Chondrocyte (in vitro differentiated cells): ENCODE results near the gene ATP2A1. TPM values are rescaled to one million over a fixed set of nuclear protein-coding genes. Genes with fewer than 3 reads are reported as not detected.
"Not testable (repeated sequence)": the region's sequence is repeated elsewhere in the genome, so short reads cannot be mapped to it uniquely, and the experiment has no call there.

ENCODE experiments used
- DNase-seq: peaks from one replicate; pipeline ENCODE4 v3.0.0; 2021; ENCODE audit warnings: mixed read lengths, low spot score
- H3K27ac Mint-ChIP-seq: one replicate; pipeline ENCODE4 v1.8.0; 2021; ENCODE audit warnings: mild to moderate bottlenecking, moderate library complexity, mixed read lengths; ENCODE audit not compliant: unreplicated experiment
- H3K27me3 Mint-ChIP-seq: 2 replicates; pipeline ENCODE4 v1.8.0; 2021; ENCODE audit warnings: low read depth, mixed read lengths
- H3K36me3 Mint-ChIP-seq: 2 replicates; pipeline ENCODE4 v1.8.0; 2021; ENCODE audit warnings: low read depth, mixed read lengths
- H3K4me1 Mint-ChIP-seq: 2 replicates; pipeline ENCODE4 v1.8.0; 2021; ENCODE audit warnings: low read depth, mild to moderate bottlenecking, mixed read lengths
- H3K4me3 Mint-ChIP-seq: one replicate; pipeline ENCODE4 v1.8.0; 2021; ENCODE audit warnings: mild to moderate bottlenecking, moderate library complexity, mixed read lengths; ENCODE audit not compliant: unreplicated experiment
- H3K9me3 Mint-ChIP-seq: 2 replicates; pipeline ENCODE4 v1.8.0; 2021; ENCODE audit warnings: low read depth, mixed read lengths
- total RNA-seq: library from RNA; stranded (reverse); gene quantifications from 3 replicates; pipeline ENCODE4 v1.2.1, GENCODE V29; 2021
- TF ChIP-seq, protein P1 (sequence below): fragments of 200-600 bp; sonication (generic); IDR thresholded peaks from 2 replicates; pipeline ENCODE4 v1.5.0; 2021; ENCODE audit warnings: antibody characterized with exemption, mild to moderate bottlenecking, moderate library complexity

Gene ATP2A1
- total RNA-seq, 1 donor from 2014 or later = 0.42 TPM

DNA sequence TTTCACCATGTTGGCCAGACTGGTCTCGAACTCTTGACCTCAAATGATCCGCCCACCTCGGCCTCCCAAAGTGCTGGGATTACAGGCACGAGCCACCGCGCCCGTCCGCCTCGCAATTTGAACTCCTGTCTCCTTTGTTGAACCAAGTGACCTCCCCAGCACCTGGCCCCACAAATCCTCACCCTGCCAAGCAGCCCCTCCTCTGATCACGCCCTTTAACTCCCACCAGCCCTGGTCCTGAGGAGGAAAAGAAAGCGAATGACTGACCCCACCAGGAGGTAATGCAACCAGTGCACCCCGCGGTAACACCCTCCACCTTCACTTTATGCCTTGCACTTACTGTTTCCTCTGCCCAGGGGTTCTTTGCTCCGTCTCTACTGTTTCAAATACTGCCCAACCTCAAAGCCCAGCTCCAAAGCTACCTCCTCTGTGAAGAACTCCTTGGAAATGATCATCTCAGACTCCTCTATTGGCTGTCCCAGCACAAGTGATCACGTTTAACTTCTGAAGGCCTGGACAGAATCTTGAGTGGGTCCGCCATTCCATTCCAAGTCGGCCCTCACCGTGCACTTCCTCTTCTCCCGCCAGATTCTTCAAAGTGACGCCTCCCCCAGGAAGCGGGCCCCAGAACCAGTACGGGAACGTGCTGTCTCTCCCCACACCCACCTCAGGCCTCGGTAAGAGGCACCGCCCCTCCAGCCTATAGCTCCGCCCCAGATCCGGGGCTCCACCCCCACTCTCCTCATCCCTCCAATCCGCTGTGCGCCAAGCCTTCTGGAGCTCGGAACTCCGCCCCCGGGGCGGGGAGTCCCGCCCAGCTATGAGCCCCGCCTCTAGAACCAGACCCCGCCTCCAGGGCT, 57.9 kb downstream of the ATP2A1 start:
- Mint-ChIP-seq H3K9me3 (no peaks in the 10 kb centered on the region), H3K4me3 (peak overlapping the region; percentile 11), H3K27me3 (peaks cover 8% of the 10 kb centered on the region), H3K36me3 (peaks cover 2% of the 10 kb centered on the region), H3K27ac (no peak overlapping the region), H3K4me1 (no peaks in the 10 kb centered on the region)
- TF ChIP-seq, protein P1, sequence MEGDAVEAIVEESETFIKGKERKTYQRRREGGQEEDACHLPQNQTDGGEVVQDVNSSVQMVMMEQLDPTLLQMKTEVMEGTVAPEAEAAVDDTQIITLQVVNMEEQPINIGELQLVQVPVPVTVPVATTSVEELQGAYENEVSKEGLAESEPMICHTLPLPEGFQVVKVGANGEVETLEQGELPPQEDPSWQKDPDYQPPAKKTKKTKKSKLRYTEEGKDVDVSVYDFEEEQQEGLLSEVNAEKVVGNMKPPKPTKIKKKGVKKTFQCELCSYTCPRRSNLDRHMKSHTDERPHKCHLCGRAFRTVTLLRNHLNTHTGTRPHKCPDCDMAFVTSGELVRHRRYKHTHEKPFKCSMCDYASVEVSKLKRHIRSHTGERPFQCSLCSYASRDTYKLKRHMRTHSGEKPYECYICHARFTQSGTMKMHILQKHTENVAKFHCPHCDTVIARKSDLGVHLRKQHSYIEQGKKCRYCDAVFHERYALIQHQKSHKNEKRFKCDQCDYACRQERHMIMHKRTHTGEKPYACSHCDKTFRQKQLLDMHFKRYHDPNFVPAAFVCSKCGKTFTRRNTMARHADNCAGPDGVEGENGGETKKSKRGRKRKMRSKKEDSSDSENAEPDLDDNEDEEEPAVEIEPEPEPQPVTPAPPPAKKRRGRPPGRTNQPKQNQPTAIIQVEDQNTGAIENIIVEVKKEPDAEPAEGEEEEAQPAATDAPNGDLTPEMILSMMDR = no peak
- DNase-seq = no peak

DNA sequence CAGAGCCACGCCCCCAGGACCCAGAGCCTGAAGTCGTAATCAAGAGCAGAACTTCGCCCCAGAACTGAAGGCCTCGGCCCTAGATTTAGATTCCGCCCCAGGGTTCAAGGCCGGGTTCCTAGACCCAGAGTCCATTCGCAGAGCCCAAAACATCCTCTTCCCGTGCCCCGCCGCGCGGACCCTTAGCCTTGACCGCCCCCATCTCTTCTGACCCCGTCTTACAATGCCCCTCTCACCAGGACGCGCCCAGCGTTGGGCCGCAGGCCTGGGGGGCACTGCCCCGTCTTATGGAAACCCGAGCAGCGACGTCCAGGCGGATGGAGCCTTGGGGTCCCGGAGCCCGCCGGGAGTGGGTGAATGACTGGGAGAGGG, 58.5 kb downstream of the ATP2A1 start:
- peaks cover 8% of the 10 kb centered on the region for H3K27me3 Mint-ChIP-seq
- no peak overlapping the region for H3K4me3 Mint-ChIP-seq
- no peaks in the 10 kb centered on the region for H3K9me3 Mint-ChIP-seq
- TF ChIP-seq, protein P1 = no peak
- H3K36me3 Mint-ChIP-seq = peaks cover 2% of the 10 kb centered on the region
- no peak for DNase-seq
- no peak overlapping the region for H3K27ac Mint-ChIP-seq
- no peaks in the 10 kb centered on the region for H3K4me1 Mint-ChIP-seq

DNA sequence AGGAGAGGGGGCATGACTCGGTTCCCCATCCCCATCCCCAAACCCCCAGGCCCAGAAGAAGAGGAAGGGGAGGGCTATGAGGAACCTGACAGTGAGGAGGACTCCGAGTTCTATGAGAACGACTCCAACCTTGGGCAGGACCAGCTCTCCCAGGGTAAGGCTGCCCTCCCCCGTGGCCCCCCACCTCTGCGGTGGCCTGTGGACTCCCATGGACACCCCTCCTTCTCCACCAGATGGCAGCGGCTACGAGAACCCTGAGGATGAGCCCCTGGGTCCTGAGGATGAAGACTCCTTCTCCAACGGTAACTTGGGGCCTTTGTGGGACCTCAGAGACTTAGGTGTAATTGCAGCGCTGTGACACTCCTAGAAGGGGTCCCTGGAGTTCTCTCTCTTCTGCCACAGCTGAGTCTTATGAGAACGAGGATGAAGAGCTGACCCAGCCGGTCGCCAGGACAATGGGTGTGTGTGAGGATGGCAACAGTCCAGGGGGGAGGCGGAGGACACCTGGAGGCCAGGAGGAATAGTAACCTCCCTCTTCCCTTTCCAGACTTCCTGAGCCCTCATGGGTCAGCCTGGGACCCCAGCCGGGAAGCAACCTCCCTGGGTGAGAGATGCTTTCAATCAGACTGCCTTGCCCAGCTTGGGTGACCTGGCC, 59.1 kb downstream of the ATP2A1 start:
- H3K27me3 Mint-ChIP-seq = peaks cover 8% of the 10 kb centered on the region
- H3K9me3 Mint-ChIP-seq = no peaks in the 10 kb centered on the region
- TF ChIP-seq, protein P1 = no peak
- H3K4me1 Mint-ChIP-seq = no peaks in the 10 kb centered on the region
- H3K4me3 Mint-ChIP-seq = no peak overlapping the region
- DNase-seq = no peak
- peaks cover 2% of the 10 kb centered on the region for H3K36me3 Mint-ChIP-seq
- no peak overlapping the region for H3K27ac Mint-ChIP-seq

DNA sequence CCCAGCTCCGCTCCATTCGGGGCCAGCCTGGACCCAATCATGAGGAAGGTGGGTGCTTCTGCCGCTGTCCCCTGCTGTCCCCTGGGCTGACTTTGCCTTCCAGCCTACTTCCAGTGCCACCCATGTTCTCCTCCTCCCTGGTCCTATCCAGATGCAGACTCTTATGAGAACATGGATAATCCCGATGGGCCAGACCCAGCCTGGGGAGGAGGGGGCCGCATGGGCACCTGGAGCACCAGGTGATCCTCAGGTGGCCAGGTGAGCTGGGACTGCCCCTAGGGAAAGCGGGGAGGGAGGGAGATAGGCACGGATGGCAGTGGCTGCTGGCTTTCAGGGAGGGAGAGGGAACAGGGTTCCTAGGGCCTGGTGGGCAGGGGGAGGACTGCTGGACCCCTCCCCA, 60.4 kb downstream of the ATP2A1 start:
- Mint-ChIP-seq H3K36me3 (peaks cover 2% of the 10 kb centered on the region), H3K9me3 (no peaks in the 10 kb centered on the region), H3K4me3 (no peak overlapping the region), H3K27ac (no peak overlapping the region), H3K4me1 (no peaks in the 10 kb centered on the region), H3K27me3 (peaks cover 8% of the 10 kb centered on the region)
- DNase-seq = no peak
- TF ChIP-seq, protein P1 = no peak

DNA sequence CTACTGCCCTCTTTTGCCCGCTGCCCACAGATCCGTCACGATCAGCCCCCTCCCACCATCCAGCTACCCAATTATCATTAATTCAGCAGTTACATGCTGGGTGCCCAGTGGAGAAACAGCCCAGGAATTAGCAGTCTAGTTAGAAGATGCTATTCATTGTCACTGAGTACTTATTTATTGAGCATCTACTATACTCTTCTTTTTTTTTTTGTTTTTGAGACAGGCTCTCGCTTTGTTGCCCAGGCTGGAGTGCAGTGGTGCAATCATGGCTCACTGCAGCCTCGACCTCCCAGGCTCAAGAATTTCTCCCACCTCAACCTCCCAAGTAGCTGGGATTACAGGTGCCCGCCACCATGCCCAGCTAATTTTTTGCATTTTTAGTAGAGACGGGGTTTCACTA, 61.5 kb downstream of the ATP2A1 start:
- not testable (repeated sequence) for H3K27me3 Mint-ChIP-seq, H3K36me3 Mint-ChIP-seq, H3K9me3 Mint-ChIP-seq, DNase-seq, H3K27ac Mint-ChIP-seq, H3K4me1 Mint-ChIP-seq, H3K4me3 Mint-ChIP-seq
